ENCODE measurements around the gene PHF24. TPM values are rescaled to one million over a fixed set of nuclear protein-coding genes. Genes with fewer than 3 reads are reported as not detected.

Gene PHF24
- total RNA-seq, 1 donor from 2014 or later, result under 0.01 TPM

DNA sequence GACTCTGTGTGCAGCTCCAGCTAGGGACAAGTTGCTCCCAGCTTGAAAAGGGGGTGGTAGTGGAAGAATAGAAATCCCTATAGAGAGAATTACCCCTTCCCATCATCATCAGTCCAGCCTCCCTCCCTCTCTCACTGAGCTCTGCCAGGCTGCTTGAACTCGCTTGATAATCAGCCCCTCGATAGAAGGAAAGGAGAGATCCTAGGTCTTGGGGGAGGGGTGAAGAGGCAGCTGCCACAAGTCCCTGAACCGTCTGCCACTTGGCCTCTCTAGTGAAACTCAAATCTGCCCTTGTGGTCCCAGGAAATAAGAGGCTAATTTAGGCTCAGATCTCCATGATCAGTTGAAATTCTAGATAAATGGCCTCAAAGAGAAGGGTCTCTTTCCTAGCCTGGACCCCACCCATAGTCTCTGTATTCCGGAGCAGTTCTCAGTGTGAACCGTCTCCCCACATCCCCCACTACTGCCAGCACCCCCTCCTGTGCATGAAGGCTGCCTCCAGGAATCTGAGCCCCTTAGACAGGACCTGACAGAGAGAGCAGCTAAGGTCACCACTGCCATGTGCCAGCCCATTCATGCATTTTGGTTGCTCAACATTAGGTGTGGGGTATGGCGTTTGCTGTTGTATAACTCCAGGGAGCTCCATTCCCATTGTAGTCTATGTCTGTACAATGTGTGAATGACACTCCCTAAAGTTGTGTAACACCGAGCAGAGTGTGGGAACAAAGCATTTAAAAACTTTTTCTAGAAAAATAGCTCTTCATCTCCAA is 37.0 kb downstream of the PHF24 start:
- Histone ChIP-seq H3K4me1 (ENCODE audit: control insufficient read depth in 3 of 3, insufficient read depth in 3 of 3, low read length in 3 of 3) (peaks cover 54 to 80% (median 76%) of the 10 kb centered on the region in 3 donors), H3K4me3 (ENCODE audit: low read length in 3 of 3) (peak overlapping the region; percentile 69 to 85 (median 85)), H3K27me3 (ENCODE audit: control insufficient read depth in 3 of 3, insufficient read depth in 3 of 3, low read length in 3 of 3) (no peaks in the 10 kb centered on the region), H3K9ac (ENCODE audit: low read depth in 1 of 3, low read length in 3 of 3) (peak overlapping the region; percentile 99 to 100 (median 99)), H3K36me3 (ENCODE audit: control insufficient read depth in 3 of 3, insufficient read depth in 3 of 3, low read length in 3 of 3) (peaks cover 17 to 45% (median 21%) of the 10 kb centered on the region in 3 donors), H3K9me3 (ENCODE audit: control insufficient read depth in 3 of 3, low read length in 3 of 3) (no peaks in the 10 kb centered on the region), H3K27ac (ENCODE audit: low read depth, low read length) (peak overlapping the region; percentile 100)

DNA sequence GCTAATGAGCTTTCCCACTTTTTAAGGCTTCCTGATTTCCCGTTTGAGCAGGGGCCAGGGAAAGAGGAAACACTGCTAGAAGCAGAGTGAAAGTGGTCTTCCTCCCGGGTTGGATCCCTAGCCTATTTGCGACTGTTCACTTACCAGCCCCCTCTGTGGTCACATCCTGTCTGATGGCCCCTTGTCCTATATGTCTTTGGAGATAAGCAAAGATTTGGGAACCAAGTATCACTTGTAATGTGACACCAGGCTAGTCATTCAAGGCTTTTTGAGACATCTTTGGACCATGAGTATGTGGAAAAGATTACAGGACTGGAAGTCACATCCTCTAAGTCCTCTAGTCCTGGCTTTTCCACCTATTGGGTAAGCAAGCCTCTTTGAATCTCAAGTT is 37.6 kb downstream of the PHF24 start:
- H3K9me3 ChIP-seq (ENCODE audit: control insufficient read depth in 3 of 3, low read length in 3 of 3), result no peaks in the 10 kb centered on the region
- H3K4me3 ChIP-seq (ENCODE audit: low read length in 3 of 3), result peak overlapping the region; percentile 69 to 85 (median 85)
- H3K9ac ChIP-seq (ENCODE audit: low read depth in 1 of 3, low read length in 3 of 3), result peak overlapping the region; percentile 99 to 100 (median 99)
- peaks cover 50 to 74% (median 70%) of the 10 kb centered on the region in 3 donors for H3K4me1 ChIP-seq (ENCODE audit: control insufficient read depth in 3 of 3, insufficient read depth in 3 of 3, low read length in 3 of 3)
- H3K27me3 ChIP-seq (ENCODE audit: control insufficient read depth in 3 of 3, insufficient read depth in 3 of 3, low read length in 3 of 3), result no peaks in the 10 kb centered on the region
- peak overlapping the region; percentile 100 for H3K27ac ChIP-seq (ENCODE audit: low read depth, low read length)
- H3K36me3 ChIP-seq (ENCODE audit: control insufficient read depth in 3 of 3, insufficient read depth in 3 of 3, low read length in 3 of 3), result peaks cover 17 to 45% (median 21%) of the 10 kb centered on the region in 3 donors

DNA sequence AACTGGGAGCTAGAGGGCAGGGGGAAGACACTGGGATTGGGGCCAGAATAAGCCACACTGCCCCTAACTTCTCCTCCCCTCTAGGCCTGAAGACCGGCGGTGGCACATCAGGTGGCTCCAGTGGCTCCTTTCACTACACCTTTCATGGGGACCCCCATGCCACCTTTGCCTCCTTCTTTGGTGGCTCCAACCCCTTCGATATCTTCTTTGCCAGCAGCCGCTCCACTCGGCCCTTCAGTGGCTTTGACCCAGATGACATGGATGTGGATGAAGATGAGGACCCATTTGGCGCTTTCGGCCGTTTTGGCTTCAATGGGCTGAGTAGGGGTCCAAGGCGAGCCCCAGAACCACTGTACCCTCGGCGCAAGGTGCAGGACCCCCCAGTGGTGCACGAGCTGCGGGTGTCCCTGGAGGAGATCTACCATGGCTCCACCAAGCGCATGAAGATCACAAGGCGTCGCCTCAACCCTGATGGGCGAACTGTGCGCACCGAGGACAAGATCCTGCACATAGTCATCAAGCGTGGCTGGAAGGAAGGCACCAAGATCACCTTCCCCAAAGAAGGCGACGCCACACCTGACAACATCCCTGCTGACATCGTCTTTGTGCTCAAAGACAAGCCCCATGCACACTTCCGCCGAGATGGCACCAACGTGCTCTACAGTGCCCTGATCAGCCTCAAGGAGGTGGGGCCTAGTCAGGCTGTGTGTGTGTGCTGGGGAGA is 38.3 kb downstream of the PHF24 start:
- H3K27ac ChIP-seq (ENCODE audit: low read depth, low read length), result peak overlapping the region; percentile 100
- H3K4me3 ChIP-seq (ENCODE audit: low read length in 3 of 3), result peak overlapping the region; percentile 69 to 85 (median 85)
- H3K9me3 ChIP-seq (ENCODE audit: control insufficient read depth in 3 of 3, low read length in 3 of 3), result no peaks in the 10 kb centered on the region
- H3K36me3 ChIP-seq (ENCODE audit: control insufficient read depth in 3 of 3, insufficient read depth in 3 of 3, low read length in 3 of 3), result peaks cover 17 to 45% (median 21%) of the 10 kb centered on the region in 3 donors
- peak overlapping the region; percentile 99 to 100 (median 99) for H3K9ac ChIP-seq (ENCODE audit: low read depth in 1 of 3, low read length in 3 of 3)
- H3K4me1 ChIP-seq (ENCODE audit: control insufficient read depth in 3 of 3, insufficient read depth in 3 of 3, low read length in 3 of 3), result peaks cover 49 to 72% (median 63%) of the 10 kb centered on the region in 3 donors
- no peaks in the 10 kb centered on the region for H3K27me3 ChIP-seq (ENCODE audit: control insufficient read depth in 3 of 3, insufficient read depth in 3 of 3, low read length in 3 of 3)

DNA sequence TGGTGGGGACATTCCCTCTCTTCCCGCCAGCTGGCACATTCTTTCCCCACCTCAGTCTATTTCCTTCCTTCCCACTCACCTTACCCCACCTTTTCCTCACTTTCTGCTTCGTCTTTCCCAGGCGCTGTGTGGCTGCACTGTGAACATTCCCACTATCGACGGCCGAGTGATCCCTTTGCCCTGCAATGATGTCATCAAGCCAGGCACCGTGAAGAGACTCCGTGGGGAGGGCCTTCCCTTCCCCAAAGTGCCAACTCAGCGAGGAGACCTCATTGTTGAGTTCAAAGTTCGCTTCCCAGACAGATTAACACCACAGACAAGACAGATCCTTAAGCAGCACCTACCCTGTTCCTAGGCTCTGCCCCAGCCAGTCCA is 38.8 kb downstream of the PHF24 start:
- H3K4me3 ChIP-seq (ENCODE audit: low read length in 3 of 3), result peak overlapping the region; percentile 4 to 85 (median 69)
- peaks cover 47 to 73% (median 59%) of the 10 kb centered on the region in 3 donors for H3K4me1 ChIP-seq (ENCODE audit: control insufficient read depth in 3 of 3, insufficient read depth in 3 of 3, low read length in 3 of 3)
- peaks cover 17 to 45% (median 21%) of the 10 kb centered on the region in 3 donors for H3K36me3 ChIP-seq (ENCODE audit: control insufficient read depth in 3 of 3, insufficient read depth in 3 of 3, low read length in 3 of 3)
- no peaks in the 10 kb centered on the region for H3K9me3 ChIP-seq (ENCODE audit: control insufficient read depth in 3 of 3, low read length in 3 of 3)
- peak overlapping the region; percentile 100 for H3K27ac ChIP-seq (ENCODE audit: low read depth, low read length)
- H3K9ac ChIP-seq (ENCODE audit: low read depth in 1 of 3, low read length in 3 of 3), result peak overlapping the region in 2 of 3 donors; percentile 99 to 100
- H3K27me3 ChIP-seq (ENCODE audit: control insufficient read depth in 3 of 3, insufficient read depth in 3 of 3, low read length in 3 of 3), result no peaks in the 10 kb centered on the region

DNA sequence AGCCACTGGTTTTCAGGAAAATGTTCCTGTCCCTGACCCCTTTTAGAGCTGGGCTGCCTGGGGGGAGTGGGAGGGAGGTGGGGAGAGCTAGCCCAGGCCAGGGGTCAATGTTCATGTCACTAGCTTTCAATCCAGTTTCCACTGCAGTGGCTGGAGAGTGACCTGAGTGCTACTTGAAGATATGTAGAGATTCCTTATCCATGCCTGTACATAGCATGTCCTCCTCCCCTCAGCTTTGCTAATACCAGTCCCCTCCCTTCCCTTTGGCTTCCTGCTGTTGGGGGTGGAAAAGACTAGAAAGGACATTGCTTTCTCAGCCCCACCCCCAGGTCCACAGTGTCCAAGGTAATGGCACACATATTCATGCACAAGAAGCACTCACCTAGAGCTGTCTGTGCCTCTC is 39.3 kb downstream of the PHF24 start:
- Histone ChIP-seq H3K36me3 (ENCODE audit: control insufficient read depth in 3 of 3, insufficient read depth in 3 of 3, low read length in 3 of 3) (peaks cover 17 to 45% (median 21%) of the 10 kb centered on the region in 3 donors), H3K27me3 (ENCODE audit: control insufficient read depth in 3 of 3, insufficient read depth in 3 of 3, low read length in 3 of 3) (no peaks in the 10 kb centered on the region), H3K4me1 (ENCODE audit: control insufficient read depth in 3 of 3, insufficient read depth in 3 of 3, low read length in 3 of 3) (peaks cover 43 to 73% (median 55%) of the 10 kb centered on the region in 3 donors), H3K9me3 (ENCODE audit: control insufficient read depth in 3 of 3, low read length in 3 of 3) (no peaks in the 10 kb centered on the region), H3K27ac (ENCODE audit: low read depth, low read length) (peak overlapping the region; percentile 100), H3K9ac (ENCODE audit: low read depth in 1 of 3, low read length in 3 of 3) (peak overlapping the region; percentile 16 to 100 (median 99)), H3K4me3 (ENCODE audit: low read length in 3 of 3) (peak overlapping the region in 1 of 3 donors; percentile 85)

DNA sequence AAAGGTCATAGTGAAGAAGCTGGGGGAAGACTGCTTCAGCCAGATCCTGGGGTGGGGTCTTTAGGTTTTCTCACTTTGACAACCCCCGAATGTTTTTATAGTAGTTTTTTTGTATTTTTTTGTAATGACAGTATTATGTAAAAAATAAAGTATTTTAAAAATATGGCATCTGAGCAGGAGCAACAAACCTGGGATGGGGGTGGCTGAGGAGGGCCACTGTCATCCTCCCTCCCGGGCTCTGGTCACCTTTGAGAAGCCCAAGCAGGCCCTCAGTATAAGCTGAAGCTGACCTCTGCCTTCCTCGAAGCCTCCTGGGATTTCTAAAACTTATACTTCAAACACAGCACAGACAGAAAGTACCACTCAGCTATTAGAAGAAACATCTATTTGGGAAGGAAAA is 40.2 kb downstream of the PHF24 start:
- H3K9me3 ChIP-seq (ENCODE audit: control insufficient read depth in 3 of 3, low read length in 3 of 3), result no peaks in the 10 kb centered on the region
- H3K27me3 ChIP-seq (ENCODE audit: control insufficient read depth in 3 of 3, insufficient read depth in 3 of 3, low read length in 3 of 3), result no peaks in the 10 kb centered on the region
- H3K9ac ChIP-seq (ENCODE audit: low read depth in 1 of 3, low read length in 3 of 3), result peak overlapping the region in 1 of 3 donors; percentile 100
- H3K4me1 ChIP-seq (ENCODE audit: control insufficient read depth in 3 of 3, insufficient read depth in 3 of 3, low read length in 3 of 3), result peaks cover 39 to 68% (median 46%) of the 10 kb centered on the region in 3 donors
- peak overlapping the region; percentile 100 for H3K27ac ChIP-seq (ENCODE audit: low read depth, low read length)
- H3K4me3 ChIP-seq (ENCODE audit: low read length in 3 of 3), result no peak overlapping the region
- H3K36me3 ChIP-seq (ENCODE audit: control insufficient read depth in 3 of 3, insufficient read depth in 3 of 3, low read length in 3 of 3), result peaks cover 17 to 42% (median 21%) of the 10 kb centered on the region in 3 donors

DNA sequence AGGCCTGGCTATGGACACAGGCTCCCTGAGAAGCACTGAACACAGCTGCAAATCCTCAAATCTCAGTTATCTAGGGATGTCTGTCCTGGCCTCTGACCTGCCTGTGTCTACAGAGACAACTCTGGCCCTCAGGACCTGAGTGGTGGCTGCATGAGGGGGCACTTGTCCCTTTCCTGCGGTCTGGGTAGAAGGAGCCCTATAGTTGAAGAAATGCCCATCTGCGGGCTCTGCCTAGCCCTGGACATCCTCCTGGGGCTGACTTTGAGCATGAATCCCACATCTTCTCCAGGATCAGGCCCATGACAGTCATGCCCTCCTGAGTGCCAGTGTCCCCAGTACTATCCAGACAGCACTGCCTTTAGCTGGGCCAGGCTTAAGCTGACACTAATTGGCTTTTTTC is 41.5 kb downstream of the PHF24 start:
- H3K9me3 ChIP-seq (ENCODE audit: control insufficient read depth in 3 of 3, low read length in 3 of 3), result no peaks in the 10 kb centered on the region
- peaks cover 17 to 38% (median 21%) of the 10 kb centered on the region in 3 donors for H3K36me3 ChIP-seq (ENCODE audit: control insufficient read depth in 3 of 3, insufficient read depth in 3 of 3, low read length in 3 of 3)
- no peak overlapping the region for H3K4me3 ChIP-seq (ENCODE audit: low read length in 3 of 3)
- H3K4me1 ChIP-seq (ENCODE audit: control insufficient read depth in 3 of 3, insufficient read depth in 3 of 3, low read length in 3 of 3), result peaks cover 34 to 55% (median 35%) of the 10 kb centered on the region in 3 donors
- H3K27me3 ChIP-seq (ENCODE audit: control insufficient read depth in 3 of 3, insufficient read depth in 3 of 3, low read length in 3 of 3), result no peaks in the 10 kb centered on the region
- no peak overlapping the region for H3K27ac ChIP-seq (ENCODE audit: low read depth, low read length)
- H3K9ac ChIP-seq (ENCODE audit: low read depth in 1 of 3, low read length in 3 of 3), result peak overlapping the region in 1 of 3 donors; percentile 16

DNA sequence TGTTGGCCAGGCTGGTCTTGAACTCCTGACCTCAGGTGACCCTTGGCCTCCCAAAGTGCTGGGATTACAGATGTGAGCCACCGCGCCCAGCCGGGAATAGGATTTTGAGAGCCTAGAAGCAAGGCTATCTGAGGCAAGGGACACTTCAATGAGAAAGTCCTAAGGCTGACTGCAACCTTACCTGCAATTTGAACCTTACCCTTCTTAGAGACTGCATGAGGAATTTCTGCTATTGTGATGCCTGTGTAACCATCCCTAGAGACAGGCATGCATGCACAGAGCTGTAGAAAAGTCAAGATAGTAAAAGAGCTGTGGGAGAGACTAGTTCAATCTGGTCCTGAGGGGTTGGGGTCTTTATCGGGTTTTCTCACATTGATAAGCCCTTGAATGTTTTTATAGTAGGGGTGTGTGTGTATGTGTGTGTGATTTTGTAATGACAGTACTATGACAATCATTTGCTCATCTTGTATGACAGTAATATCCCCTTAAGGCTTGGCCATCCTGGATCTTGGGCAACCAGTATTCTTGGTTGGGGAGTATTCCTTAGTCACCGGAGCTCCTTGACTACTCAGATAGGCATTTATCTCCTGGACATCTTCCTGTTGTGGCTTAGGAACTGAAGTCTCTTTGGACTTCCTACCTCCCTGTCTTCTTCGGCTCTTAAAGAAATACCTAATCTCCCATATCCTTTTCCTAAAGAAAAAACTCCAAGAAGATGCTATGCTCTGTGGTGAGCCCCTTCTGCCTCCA is 42.6 kb downstream of the PHF24 start:
- no peaks in the 10 kb centered on the region for H3K27me3 ChIP-seq (ENCODE audit: control insufficient read depth in 3 of 3, insufficient read depth in 3 of 3, low read length in 3 of 3)
- H3K4me1 ChIP-seq (ENCODE audit: control insufficient read depth in 3 of 3, insufficient read depth in 3 of 3, low read length in 3 of 3), result peaks cover 26 to 43% (median 34%) of the 10 kb centered on the region in 3 donors
- H3K9ac ChIP-seq (ENCODE audit: low read depth in 1 of 3, low read length in 3 of 3), result no peak overlapping the region
- H3K36me3 ChIP-seq (ENCODE audit: control insufficient read depth in 3 of 3, insufficient read depth in 3 of 3, low read length in 3 of 3), result peaks cover 17 to 29% (median 21%) of the 10 kb centered on the region in 3 donors
- no peaks in the 10 kb centered on the region for H3K9me3 ChIP-seq (ENCODE audit: control insufficient read depth in 3 of 3, low read length in 3 of 3)
- no peak overlapping the region for H3K27ac ChIP-seq (ENCODE audit: low read depth, low read length)
- no peak overlapping the region for H3K4me3 ChIP-seq (ENCODE audit: low read length in 3 of 3)

DNA sequence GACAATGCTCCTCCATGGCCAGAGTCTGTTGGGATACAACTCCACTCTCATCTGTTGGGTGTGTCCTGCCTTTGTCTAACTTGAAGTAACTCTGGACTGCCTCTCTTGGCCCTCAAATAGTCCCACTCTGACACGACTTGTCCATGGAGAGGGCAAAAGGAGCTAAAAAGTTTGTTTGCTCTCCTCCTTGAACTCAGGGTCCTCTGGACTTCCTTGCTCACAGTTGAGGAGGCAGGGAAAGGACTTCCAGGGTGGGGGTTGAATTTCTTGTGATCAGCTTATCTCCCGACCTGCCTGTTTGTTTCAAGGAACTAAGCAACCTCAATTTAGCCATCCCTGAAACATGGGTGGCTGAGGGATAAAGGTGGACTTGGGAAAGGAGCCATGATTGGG is 43.2 kb downstream of the PHF24 start:
- H3K27ac ChIP-seq (ENCODE audit: low read depth, low read length), result no peak overlapping the region
- H3K9me3 ChIP-seq (ENCODE audit: control insufficient read depth in 3 of 3, low read length in 3 of 3), result no peaks in the 10 kb centered on the region
- no peak overlapping the region for H3K9ac ChIP-seq (ENCODE audit: low read depth in 1 of 3, low read length in 3 of 3)
- peaks cover 15 to 24% (median 19%) of the 10 kb centered on the region in 3 donors for H3K36me3 ChIP-seq (ENCODE audit: control insufficient read depth in 3 of 3, insufficient read depth in 3 of 3, low read length in 3 of 3)
- H3K4me3 ChIP-seq (ENCODE audit: low read length in 3 of 3), result no peak overlapping the region
- no peaks in the 10 kb centered on the region for H3K27me3 ChIP-seq (ENCODE audit: control insufficient read depth in 3 of 3, insufficient read depth in 3 of 3, low read length in 3 of 3)
- H3K4me1 ChIP-seq (ENCODE audit: control insufficient read depth in 3 of 3, insufficient read depth in 3 of 3, low read length in 3 of 3), result peaks cover 21 to 37% (median 29%) of the 10 kb centered on the region in 3 donors
